Activated CD4-positive, alpha-beta T cell treated with anti-CD3 and anti-CD28 coated beads, Interleukin-10, Interleukin-2, amounts not matched to agents 100 ng/mL and 50 ng/mL, durations not matched to agents 16 hours and 8 hours (primary cell): Measurements from ENCODE around the gene SPDEF.

Experiments
- DNase-seq: peaks from one replicate; pipeline ENCODE4 v3.0.0-alpha.2; 2020

SPDEF gene

GRCh38 chr6:34543421-34543820 lies 12.7 kb downstream of the SPDEF start:
- DNase-seq, result no peak

GRCh38 chr6:34540841-34541240 lies 15.3 kb downstream of the SPDEF start:
- DNase-seq, result no peak

- DNase-seq, result no peak
Observed at GRCh38 chr6:34540222-34540621, 15.9 kb downstream of the SPDEF start.

GRCh38 chr6:34539181-34539580 lies 16.9 kb downstream of the SPDEF start:
- DNase-seq, result no peak

GRCh38 chr6:34538581-34538980 lies 17.5 kb downstream of the SPDEF start:
- DNase-seq, result no peak

- DNase-seq, result no peak
Observed at GRCh38 chr6:34537922-34538550, 18.1 kb downstream of the SPDEF start.

- DNase-seq, result no peak
Observed at GRCh38 chr6:34536959-34537848, 18.9 kb downstream of the SPDEF start.

- no peak for DNase-seq
Observed at GRCh38 chr6:34536251-34536958, 19.7 kb downstream of the SPDEF start.

- no peak for DNase-seq
Observed at GRCh38 chr6:34535646-34536045, 20.5 kb downstream of the SPDEF start.

GRCh38 chr6:34535199-34535598 lies 20.9 kb downstream of the SPDEF start:
- no peak for DNase-seq

GRCh38 chr6:34534656-34535055 lies 21.5 kb downstream of the SPDEF start:
- no peak for DNase-seq

- no peak for DNase-seq
Observed at GRCh38 chr6:34534146-34534545, 22.0 kb downstream of the SPDEF start.

GRCh38 chr6:34532230-34532629 lies 23.9 kb downstream of the SPDEF start:
- DNase-seq, result no peak

GRCh38 chr6:34531580-34532201 lies 24.4 kb downstream of the SPDEF start:
- DNase-seq, result peak; percentile 24

GRCh38 chr6:34530753-34531365 lies 25.3 kb downstream of the SPDEF start:
- DNase-seq, result no peak

- DNase-seq, result no peak
Observed at GRCh38 chr6:34529665-34530327, 26.3 kb downstream of the SPDEF start.

GRCh38 chr6:34528996-34529664 lies 27.0 kb downstream of the SPDEF start:
- no peak for DNase-seq

- no peak for DNase-seq
Observed at GRCh38 chr6:34527751-34528670, 28.1 kb downstream of the SPDEF start.

GRCh38 chr6:34526992-34527728 lies 29.0 kb downstream of the SPDEF start:
- peak; percentile 96 for DNase-seq
